Kidney epithelial cell (primary cell): Measurements from ENCODE around the gene IFIT3. TPM values are rescaled to one million over a fixed set of nuclear protein-coding genes. Genes with fewer than 3 reads are reported as not detected.

Experiments used
- DNase-seq: peaks from one replicate; pipeline ENCODE4 v3.0.0-alpha.2; 2010; ENCODE audit warnings: low read depth
- H3K27me3 ChIP-seq: 2 replicates; pipeline ENCODE4 v1.6.0; 2011; ENCODE audit warnings: low read length; ENCODE audit not compliant: control insufficient read depth, insufficient read depth
- H3K36me3 ChIP-seq: 2 replicates; pipeline ENCODE4 v1.5.1; 2011; ENCODE audit warnings: low read length; ENCODE audit not compliant: control insufficient read depth, insufficient read depth
- H3K4me3 ChIP-seq: 2 replicates; pipeline ENCODE4 v1.5.1; 2011; ENCODE audit warnings: low read depth, mild to moderate bottlenecking, control low read depth, low read length
- CTCF ChIP-seq: IDR thresholded peaks from 2 replicates; pipeline ENCODE4 v1.5.1; 2011; ENCODE audit warnings: mild to moderate bottlenecking, moderate library complexity, low read length, control low read depth, inconsistent platforms; ENCODE audit not compliant: insufficient read depth, poor library complexity, severe bottlenecking
- total RNA-seq: library from RNA; depleted of rRNA; stranded (reverse); fragments of >200 nt; gene quantifications from 2 replicates; pipeline ENCODE4 v1.2.3, GENCODE V29; 2015

The IFIT3 gene
- total RNA-seq, 1 donor from 2014 or later, result 14.8 TPM

- H3K27me3 ChIP-seq, result no peaks in the 10 kb centered on the region
- no peak for DNase-seq
These were observed 44.2 kb downstream of the IFIT3 start for GRCh38 chr10:89371987-89372386.

GRCh38 chr10:89373916-89374711 is 46.3 kb downstream of the IFIT3 start:
- Histone ChIP-seq H3K36me3 (no peaks in the 10 kb centered on the region), H3K27me3 (no peaks in the 10 kb centered on the region), H3K4me3 (no peak overlapping the region)
- peak; percentile 79 for DNase-seq
- no peak for TF ChIP-seq CTCF

More at GRCh38 chr10:89371987-89372386, 44.2 kb downstream of the IFIT3 start:
- TF ChIP-seq CTCF, result no peak
- no peaks in the 10 kb centered on the region for H3K36me3 ChIP-seq
- H3K4me3 ChIP-seq, result no peak overlapping the region

GRCh38 chr10:89374713-89375141 is 46.9 kb downstream of the IFIT3 start:
- DNase-seq, result no peak
- H3K27me3 ChIP-seq, result no peaks in the 10 kb centered on the region
- H3K36me3 ChIP-seq, result no peaks in the 10 kb centered on the region
- no peak for TF ChIP-seq CTCF
- H3K4me3 ChIP-seq, result no peak overlapping the region

GRCh38 chr10:89377705-89378637 is 50.2 kb downstream of the IFIT3 start, which contains the start of gene IFIT1B:
IFIT1B (plus strand) TSS chr10:89378056; CDS start chr10:89378136, 80 bp downstream.
- Histone ChIP-seq H3K36me3 (no peaks in the 10 kb centered on the region), H3K27me3 (no peaks in the 10 kb centered on the region), H3K4me3 (no peak within 1 kb of the TSS)
- TF ChIP-seq CTCF, result no peak
- DNase-seq, result no peak

- no peaks in the 10 kb centered on the region for H3K36me3 ChIP-seq
- DNase-seq, result no peak
- no peak for TF ChIP-seq CTCF
- H3K27me3 ChIP-seq, result no peaks in the 10 kb centered on the region
- no peak overlapping the region for H3K4me3 ChIP-seq
These were observed 51.3 kb downstream of the IFIT3 start for GRCh38 chr10:89379103-89379502.
